Prostate gland (tissue), 2 donors: Measurements from ENCODE around the gene USP13.

Experiments
- CTCF ChIP-seq, 4 experiments: fragments of 200-600 bp in 2 of 4; fragments of 450-650 bp in 2 of 4; sonication (generic) in 2 of 4; IDR thresholded peaks; 1 replicate in 3 of 4; 2 replicates in 1 of 4; pipeline ENCODE4 v1.5.1; 2016 to 2019; ENCODE audit warnings: antibody characterized with exemption in 4 of 4, mild to moderate bottlenecking in 2 of 4, moderate library complexity in 2 of 4
- POLR2A ChIP-seq: fragments of 450-650 bp; IDR thresholded peaks from one replicate; pipeline ENCODE4 v1.6.1; 2016; ENCODE audit warnings: antibody characterized with exemption, mild to moderate bottlenecking

GRCh38 chr3:179731544-179731943 is 78.7 kb downstream of the USP13 start:
- no peak for TF ChIP-seq CTCF (IDR thresholded peaks at IDR 0.05)
- TF ChIP-seq POLR2A, result no peak
